ENCODE data around the gene MAP7D2.

MAP7D2 gene

DNA sequence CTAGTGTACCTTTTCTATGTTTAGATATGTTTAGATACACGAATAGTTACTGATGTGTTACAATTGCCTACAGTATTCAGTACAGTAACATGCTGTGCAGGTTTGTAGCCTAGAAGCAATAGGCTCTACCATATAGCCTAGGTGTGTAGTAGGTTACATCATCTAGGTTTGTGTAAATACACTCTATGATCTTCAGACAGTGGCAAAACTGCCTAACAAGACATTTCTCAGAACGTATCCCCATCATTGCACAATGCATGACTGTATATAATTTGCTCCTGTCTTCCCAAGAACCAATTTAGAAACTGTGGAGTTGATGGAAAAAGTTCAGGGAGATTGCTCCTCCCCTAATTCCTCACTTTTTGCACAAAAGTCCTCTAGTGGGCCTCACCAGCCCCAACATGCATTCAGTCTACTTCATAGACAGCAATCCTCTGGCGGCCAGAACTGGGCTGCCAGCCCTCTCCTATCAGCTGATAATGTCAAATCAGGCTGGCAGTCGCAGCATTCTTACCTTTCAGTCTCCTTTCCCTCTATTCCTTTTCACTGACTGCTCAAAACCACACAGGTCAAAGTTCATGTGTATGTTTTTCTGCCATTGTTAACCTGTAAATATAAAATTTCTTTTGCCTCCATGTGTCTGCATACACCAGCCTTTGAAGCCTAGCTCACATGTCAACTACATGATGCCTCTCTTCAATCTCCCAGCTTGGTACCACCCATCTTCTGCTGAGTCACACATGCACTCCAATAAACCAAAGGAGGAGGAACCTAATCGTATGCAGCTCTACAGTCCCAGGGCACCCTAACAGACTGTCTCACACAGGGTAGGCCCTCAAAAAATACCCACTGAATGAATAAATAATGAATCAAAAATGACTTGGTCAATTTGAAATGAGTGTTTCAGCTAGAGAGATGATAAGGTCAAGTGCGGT, 157.9 kb downstream of the MAP7D2 start:
- no peak overlapping the region for H3K4me3 ChIP-seq (ENCODE audit: low read depth, low read length)
- TF ChIP-seq, protein P1, sequence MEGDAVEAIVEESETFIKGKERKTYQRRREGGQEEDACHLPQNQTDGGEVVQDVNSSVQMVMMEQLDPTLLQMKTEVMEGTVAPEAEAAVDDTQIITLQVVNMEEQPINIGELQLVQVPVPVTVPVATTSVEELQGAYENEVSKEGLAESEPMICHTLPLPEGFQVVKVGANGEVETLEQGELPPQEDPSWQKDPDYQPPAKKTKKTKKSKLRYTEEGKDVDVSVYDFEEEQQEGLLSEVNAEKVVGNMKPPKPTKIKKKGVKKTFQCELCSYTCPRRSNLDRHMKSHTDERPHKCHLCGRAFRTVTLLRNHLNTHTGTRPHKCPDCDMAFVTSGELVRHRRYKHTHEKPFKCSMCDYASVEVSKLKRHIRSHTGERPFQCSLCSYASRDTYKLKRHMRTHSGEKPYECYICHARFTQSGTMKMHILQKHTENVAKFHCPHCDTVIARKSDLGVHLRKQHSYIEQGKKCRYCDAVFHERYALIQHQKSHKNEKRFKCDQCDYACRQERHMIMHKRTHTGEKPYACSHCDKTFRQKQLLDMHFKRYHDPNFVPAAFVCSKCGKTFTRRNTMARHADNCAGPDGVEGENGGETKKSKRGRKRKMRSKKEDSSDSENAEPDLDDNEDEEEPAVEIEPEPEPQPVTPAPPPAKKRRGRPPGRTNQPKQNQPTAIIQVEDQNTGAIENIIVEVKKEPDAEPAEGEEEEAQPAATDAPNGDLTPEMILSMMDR (IDR thresholded peaks at IDR 0.05; ENCODE audit: borderline replicate concordance, insufficient read depth, low read depth, low read length) = no peak

DNA sequence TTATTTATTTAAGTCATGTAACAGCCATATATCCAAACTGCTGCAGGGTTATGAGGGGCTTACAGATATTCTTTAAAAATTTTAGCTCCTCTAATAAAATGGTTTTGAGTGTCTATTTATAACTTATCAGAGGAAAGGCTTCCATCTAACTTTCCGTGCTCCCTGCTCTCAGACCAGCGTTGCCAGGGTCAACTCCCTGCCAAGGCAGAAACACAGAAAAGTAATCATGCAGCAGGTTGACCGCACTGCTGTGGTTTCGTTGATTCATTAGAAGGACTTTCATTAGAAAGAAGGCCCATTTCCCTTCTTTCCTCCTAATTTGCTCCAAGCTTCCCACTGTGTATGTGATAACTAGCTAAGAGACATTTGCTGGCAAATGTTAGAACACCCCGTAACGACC, 159.8 kb downstream of the MAP7D2 start:
- TF ChIP-seq, protein P1 (IDR thresholded peaks at IDR 0.05; ENCODE audit: borderline replicate concordance, insufficient read depth, low read depth, low read length) = no peak

More for the DNA sequence above, 159.8 kb downstream of the MAP7D2 start:
- no peak overlapping the region for H3K4me3 ChIP-seq (ENCODE audit: low read depth, low read length)
